HCT116 (cell line): Measurements from ENCODE around the gene NFKBIZ. TPM values are rescaled to one million over a fixed set of nuclear protein-coding genes. Genes with fewer than 3 reads are reported as not detected.
A peak's percentile ranks its signal among the peaks of the same experiment; 100 is the strongest.

Experiments
- ATAC-seq: fragments of 200-7000 bp; cut with Tn5 transposase; 2 replicates; pipeline ENCODE4 v1.9.1; 2020; ENCODE audit warnings: mild to moderate bottlenecking, moderate library complexity
- BruUV-seq: library from RNA; stranded (reverse); fragments of 400-500 nt; replicated peaks from 2 replicates; lab custom pipeline; 2021; lab: Mats Ljungman, UMichigan
- CTCF ChIA-PET: fragments of 300-600 bp; sonication (Branson Sonifier 250); formaldehyde crosslinking; loops from one replicate; lab custom pipeline; 2021; ENCODE audit warnings: antibody characterized with exemption; lab: Charles Lee
- POLR2A ChIA-PET: fragments of 300-600, 350-600 bp; sonication (Branson Sonifier 250); formaldehyde crosslinking; loops from one replicate; lab custom pipeline; 2021; ENCODE audit warnings: antibody characterized with exemption; lab: Charles Lee
- RAD21 ChIA-PET, 2 experiments: fragments of 300-600 bp; sonication (Branson Sonifier 250); formaldehyde crosslinking; loops; one replicate each; lab custom pipeline; 2023; ENCODE audit warnings: low total read pairs in 2 of 2; ENCODE audit not compliant: uncharacterized antibody in 2 of 2, unreplicated experiment in 2 of 2, low non-redundant PET in 1 of 2; lab: Charles Lee
- DNase-seq: peaks from one replicate; pipeline ENCODE4 v3.0.0-alpha.2; 2010; ENCODE audit warnings: low read depth, low spot score
- H2AFZ ChIP-seq: fragments of 200-600 bp; shearing (Covaris generic), sonication (generic); 2 replicates; pipeline ENCODE4 v1.6.1; 2017; ENCODE audit warnings: low read depth, mixed run types, mixed read lengths, antibody characterized with exemption, low read length; ENCODE audit not compliant: poor library complexity, severe bottlenecking
- H3K27ac ChIP-seq: 2 replicates; pipeline ENCODE4 v1.5.1; 2012; ENCODE audit warnings: low read depth, low read length
- H3K27me3 ChIP-seq: fragments of 200-600 bp; sonication (generic); 2 replicates; pipeline ENCODE4 v1.6.1; 2016; ENCODE audit warnings: mixed run types, low read length, mixed read lengths; ENCODE audit not compliant: insufficient read depth
- H3K36me3 ChIP-seq, 2 experiments: fragments of 200-500 bp in 1 of 2; fragments of 200-600 bp in 1 of 2; sonication (Bioruptor generic) in 1 of 2; sonication (generic) in 1 of 2; 2 replicates each; pipeline versions ENCODE4 v1.5.1 to v1.6.1; 2014 to 2016; ENCODE audit warnings: low read length in 2 of 2, inconsistent platforms in 1 of 2, mixed read lengths in 1 of 2, mixed run types in 1 of 2; ENCODE audit not compliant: insufficient read depth in 2 of 2, control insufficient read depth in 1 of 2
- H3K4me1 ChIP-seq, 2 experiments: fragments of 200-600 bp in 1 of 2; sonication (generic) in 1 of 2; 2 replicates each; pipeline versions ENCODE4 v1.5.1 to v1.6.1; 2012 to 2017; ENCODE audit warnings: low read length in 2 of 2, inconsistent platforms in 1 of 2, mild to moderate bottlenecking in 1 of 2, mixed read lengths in 1 of 2, mixed run types in 1 of 2, moderate library complexity in 1 of 2; ENCODE audit not compliant: insufficient read depth in 2 of 2, control insufficient read depth in 1 of 2
- H3K4me2 ChIP-seq: fragments of 200-600 bp; sonication (generic); 2 replicates; pipeline ENCODE4 v1.6.1; 2017; ENCODE audit warnings: mixed run types, low read length, mixed read lengths
- H3K4me3 ChIP-seq, 2 experiments: fragments of 200-600 bp in 1 of 2; sonication (generic) in 1 of 2; replicated peaks in 1 of 2; 2 replicates each; pipeline ENCODE4 v1.5.1; 2011 to 2016; ENCODE audit warnings: low read length in 2 of 2, control low read depth in 1 of 2, low read depth in 1 of 2, mild to moderate bottlenecking in 1 of 2, mixed read lengths in 1 of 2, mixed run types in 1 of 2
- H3K79me2 ChIP-seq: fragments of 200-600 bp; sonication (generic); 2 replicates; pipeline ENCODE4 v1.6.1; 2017; ENCODE audit warnings: mild to moderate bottlenecking, mixed run types, low read length, moderate library complexity, mixed read lengths; ENCODE audit not compliant: insufficient read depth
- H3K9ac ChIP-seq: fragments of 200-600 bp; sonication (generic); 2 replicates; pipeline ENCODE4 v1.6.1; 2016; ENCODE audit warnings: low read length, mixed read lengths
- H3K9me2 ChIP-seq: fragments of 200-600 bp; sonication (generic), shearing (Covaris generic); 2 replicates; pipeline ENCODE4 v1.6.1; 2017; ENCODE audit warnings: mixed run types, mild to moderate bottlenecking, moderate library complexity; ENCODE audit not compliant: insufficient read depth
- H3K9me3 ChIP-seq, 2 experiments: fragments of 200-500 bp in 1 of 2; fragments of 200-600 bp in 1 of 2; sonication (Bioruptor generic) in 1 of 2; sonication (generic) in 1 of 2; 2 replicates each; pipeline ENCODE4 v1.6.1; 2014 to 2017; ENCODE audit warnings: low read length in 2 of 2, mixed read lengths in 2 of 2, inconsistent platforms in 1 of 2, low read depth in 1 of 2, mild to moderate bottlenecking in 1 of 2, mixed run types in 1 of 2, moderate library complexity in 1 of 2; ENCODE audit not compliant: control insufficient read depth in 1 of 2, insufficient read depth in 1 of 2
- H4K20me1 ChIP-seq: fragments of 200-600 bp; sonication (generic), shearing (Covaris generic); 2 replicates; pipeline ENCODE4 v1.6.1; 2017; ENCODE audit warnings: mixed run types, mild to moderate bottlenecking, moderate library complexity; ENCODE audit not compliant: insufficient read depth
- CTCF ChIP-seq, 3 experiments: fragments of 200-600 bp in 1 of 3; sonication (generic) in 1 of 3; IDR thresholded peaks in 2 of 3; conservative IDR thresholded peaks in 1 of 3; 2 replicates each; pipeline ENCODE4 v1.5.1; 2012 to 2017; ENCODE audit warnings: low read depth in 2 of 3, low read length in 2 of 3, antibody characterized with exemption in 1 of 3, borderline replicate concordance in 1 of 3, control low read depth in 1 of 3, mild to moderate bottlenecking in 1 of 3, mixed read lengths in 1 of 3, mixed run types in 1 of 3, moderate library complexity in 1 of 3; ENCODE audit not compliant: insufficient read depth in 1 of 3
- ELF1 ChIP-seq: IDR thresholded peaks from 2 replicates; pipeline ENCODE4 v1.6.1; 2012; ENCODE audit warnings: low read depth, borderline replicate concordance
- EZH2 ChIP-seq: fragments of 200-600 bp; sonication (generic); IDR thresholded peaks from 2 replicates; pipeline ENCODE4 v1.6.1; 2017; ENCODE audit warnings: antibody characterized with exemption, mixed run types
- POLR2A ChIP-seq: IDR thresholded peaks from 2 replicates; pipeline ENCODE4 v1.7.0; 2011; ENCODE audit warnings: borderline replicate concordance; ENCODE audit not compliant: insufficient read depth, insufficient read length; ENCODE audit errors: extremely low read depth
- POLR2AphosphoS5 ChIP-seq: IDR thresholded peaks from 2 replicates; pipeline ENCODE4 v1.6.1; 2011; ENCODE audit warnings: mild to moderate bottlenecking, low read depth, low read length, moderate library complexity
- RAD21 ChIP-seq: IDR thresholded peaks from 2 replicates; pipeline ENCODE4 v1.6.1; 2012; ENCODE audit warnings: low read depth, mild to moderate bottlenecking
- TCF7L2 ChIP-seq: IDR thresholded peaks from 2 replicates; pipeline ENCODE4 v1.7.0; 2011; ENCODE audit warnings: borderline replicate concordance, inconsistent platforms; ENCODE audit not compliant: insufficient read depth, insufficient read length; ENCODE audit errors: extremely low read depth
- ZBTB33 ChIP-seq: IDR thresholded peaks from 2 replicates; pipeline ENCODE4 v1.6.1; 2011; ENCODE audit warnings: mild to moderate bottlenecking, low read length, moderate library complexity; ENCODE audit not compliant: insufficient replicate concordance; ENCODE audit errors: extremely low read depth
- ZNF274 ChIP-seq: fragments of 200-500 bp; sonication (Bioruptor generic); IDR thresholded peaks from 2 replicates; pipeline ENCODE4 v1.6.1; 2014; ENCODE audit warnings: mild to moderate bottlenecking, low read depth, low read length, inconsistent platforms
- intact Hi-C: fragments of 100-400 bp; cut with micrococcal nuclease; formaldehyde crosslinking; loops from 2 replicates; pipeline ENCODE4 v1.10.0; 2022
- total RNA-seq: library from RNA; stranded (reverse); gene quantifications from one replicate; pipeline ENCODE4 v1.2.1, GENCODE V29; 2021; ENCODE audit not compliant: unreplicated experiment

Gene NFKBIZ
- total RNA-seq, 1 experiment from 2014 or later, result 12.2 TPM

DNA sequence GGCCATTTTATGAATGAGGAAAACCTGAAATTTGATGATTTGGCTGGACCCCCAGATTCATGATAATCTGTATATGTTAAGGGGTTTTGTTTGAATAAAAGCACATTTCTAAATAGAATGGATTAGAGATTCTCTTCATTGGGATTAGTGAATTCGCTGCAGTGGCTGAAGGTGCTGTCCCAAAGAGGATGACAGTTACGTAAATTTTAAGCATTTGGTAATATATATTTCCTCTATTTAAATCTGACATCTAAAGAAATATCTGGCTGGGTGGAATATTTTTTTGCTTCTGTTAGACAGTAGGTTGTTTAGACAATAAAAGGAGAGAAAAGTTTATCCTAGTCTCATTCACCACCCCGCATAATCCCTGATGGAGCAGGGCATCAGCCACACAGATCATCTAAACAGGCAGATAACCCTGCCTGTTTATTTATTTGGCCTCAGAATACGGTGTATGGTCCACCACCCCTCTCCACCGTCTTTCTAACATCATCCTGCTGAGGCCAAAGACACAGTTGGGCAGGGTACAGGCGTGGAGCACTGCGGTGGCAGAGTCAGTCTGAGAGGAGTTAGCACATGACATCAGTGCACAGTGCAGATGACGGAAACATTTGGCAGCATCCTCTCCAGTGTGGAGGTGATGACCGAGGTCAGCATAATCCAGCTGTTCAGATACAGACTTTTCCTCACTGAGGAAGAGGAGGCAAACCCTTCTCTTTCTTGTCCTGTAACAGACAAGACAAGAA, 20.4 kb upstream of the NFKBIZ start:
- no peaks in the 10 kb centered on the region for H3K36me3 ChIP-seq
- H3K27ac ChIP-seq, result no peak overlapping the region
- no peaks in the 10 kb centered on the region for H3K79me2 ChIP-seq
- POLR2A ChIA-PET, result interaction anchor here (2.9 to 3.5 kb wide), 2 partner anchors 20 to 21 kb away, joined by 12 to 18 read pairs; partner anchors contain the start of gene NFKBIZ
- CTCF ChIA-PET, result no interaction called here
- H3K4me3 ChIP-seq, result peak overlapping the region in 1 of 2 experiments; percentile 67; a peak in 2 of 4 replicates
- peaks cover 12 to 19% of the 10 kb centered on the region in 2 experiments for H3K4me1 ChIP-seq
- peak overlapping the region; percentile 59 for H2AFZ ChIP-seq
- no peaks in the 10 kb centered on the region for H3K27me3 ChIP-seq
- BruUV-seq, result no TSS peak
- no peaks in the 10 kb centered on the region for H3K9me2 ChIP-seq
- no peaks in the 10 kb centered on the region for H4K20me1 ChIP-seq
- intact Hi-C loops, result no loop called here
- H3K9me3 ChIP-seq, result no peaks in the 10 kb centered on the region
- no peak for DNase-seq
- H3K4me2 ChIP-seq, result peak overlapping the region; percentile 67
- ATAC-seq, result no peak
- RAD21 ChIA-PET, result no interaction called here
- TF ChIP-seq EZH2, result no peak
- no peak for TF ChIP-seq POLR2AphosphoS5
- no peak for TF ChIP-seq RAD21
- TF ChIP-seq TCF7L2, result no peak
- TF ChIP-seq ELF1, result no peak
- TF ChIP-seq ZBTB33, result no peak
- no peak for TF ChIP-seq POLR2A
- no peak for TF ChIP-seq CTCF (IDR thresholded peaks at IDR 0.05 in 2 of 3, conservative IDR thresholded peaks at IDR 0.05 in 1 of 3; ENCODE audit: borderline replicate concordance in 1 of 3, insufficient read depth in 1 of 3, low read depth in 2 of 3, low read length in 2 of 3)
- TF ChIP-seq ZNF274, result no peak
- H3K9ac ChIP-seq, result 0 out of 2 replicates have a peak overlapping the region, but pooled peaks have one; percentile 73
